K562 (cell line): Measurements from ENCODE around the gene SLC35A2. TPM values are rescaled to one million over a fixed set of nuclear protein-coding genes. Genes with fewer than 3 reads are reported as not detected.

Source experiments
- DPF2 ChIP-seq: fragments of 450-650 bp; IDR thresholded peaks from 2 replicates; pipeline ENCODE4 v1.6.1; 2016
- FOXA3 ChIP-seq, 2 experiments: fragments of 450-650 bp in 1 of 2; sonication (generic) in 1 of 2; formaldehyde crosslinking; IDR thresholded peaks in 1 of 2; conservative IDR thresholded peaks in 1 of 2; 2 replicates each; pipeline versions ENCODE4 v1.4.0 to v1.8.0; 2020 to 2022; ENCODE audit warnings: mild to moderate bottlenecking in 2 of 2, missing genetic modification reagents in 1 of 2
- HES1 ChIP-seq: fragments of 450-650 bp; IDR thresholded peaks from 2 replicates; pipeline ENCODE4 v1.6.1; 2016; ENCODE audit warnings: low read depth, mild to moderate bottlenecking, moderate library complexity
- HSF4 ChIP-seq: fragments of 250-450 bp; sonication (Bioruptor Pico); IDR thresholded peaks from 2 replicates; pipeline ENCODE4 v2.1.2; 2022; ENCODE audit warnings: mild to moderate bottlenecking, moderate library complexity, borderline replicate concordance
- JUND ChIP-seq, 2 experiments: IDR thresholded peaks; 2 replicates in 1 of 2; 3 replicates in 1 of 2; pipeline ENCODE4 v1.6.1; 2011; ENCODE audit warnings: borderline replicate concordance in 2 of 2, low read depth in 2 of 2, low read length in 2 of 2, improper control_type of control experiment in 1 of 2, missing biosample characterization in 1 of 2, missing genetic modification characterization in 1 of 2, missing genetic modification reagents in 1 of 2
- NCOR1 ChIP-seq: fragments of 450-650 bp; IDR thresholded peaks from 2 replicates; pipeline ENCODE4 v1.6.1; 2016; ENCODE audit warnings: mild to moderate bottlenecking, moderate library complexity
- NFIC ChIP-seq: fragments of 450-650 bp; IDR thresholded peaks from 2 replicates; pipeline ENCODE4 v1.6.1; 2017; ENCODE audit warnings: mild to moderate bottlenecking, inconsistent platforms
- POLR2B ChIP-seq: fragments of 450-650 bp; IDR thresholded peaks from 2 replicates; pipeline ENCODE4 v1.6.1; 2018; ENCODE audit warnings: low read depth; ENCODE audit not compliant: partially characterized antibody
- REST ChIP-seq, 2 experiments: fragments of 450-650 bp; formaldehyde crosslinking in 1 of 2; IDR thresholded peaks; 2 replicates each; pipeline versions ENCODE4 v1.4.0 to v1.6.1; 2014 to 2020; ENCODE audit warnings: mild to moderate bottlenecking in 2 of 2, borderline replicate concordance in 1 of 2, low read depth in 1 of 2
- SOX6 ChIP-seq: fragments of 450-650 bp; IDR thresholded peaks from 2 replicates; pipeline ENCODE4 v1.6.1; 2014; ENCODE audit warnings: mild to moderate bottlenecking
- TCF3 ChIP-seq: sonication (generic); formaldehyde crosslinking; IDR thresholded peaks from 2 replicates; pipeline ENCODE4 v1.4.0; 2020; ENCODE audit warnings: mild to moderate bottlenecking, missing genetic modification reagents
- TSC22D4 ChIP-seq: fragments of 450-650 bp; IDR thresholded peaks from 2 replicates; pipeline ENCODE4 v1.6.1; 2016; ENCODE audit warnings: missing genetic modification characterization, missing biosample characterization, control low read depth
- ZNF280B ChIP-seq: fragments of 250-450 bp; sonication (Bioruptor Pico); IDR thresholded peaks from 2 replicates; pipeline ENCODE4 v1.5.1; 2021; ENCODE audit warnings: mild to moderate bottlenecking
- polyA plus RNA-seq, 8 experiments: library from polyadenylated mRNA; depleted of rRNA in 4 of 8; stranded (reverse) in 5 of 8; unstranded in 3 of 8; fragments of >200 nt; fragmentation: Nextera tagmentation in 2 of 8; fragmentation: Illumina TruSeq in 1 of 8; extraction: Ambion mirVana in 2 of 8; extraction: Trizol in 1 of 8; gene quantifications; 2 replicates each; pipeline versions ENCODE4 v1.2.1 to v1.2.3, GENCODE V29; 2011 to 2014; ENCODE audit warnings: inconsistent platforms in 1 of 8, missing spikeins in 1 of 8
- total RNA-seq, 7 experiments: library from RNA; depleted of rRNA in 6 of 7; stranded (reverse); fragments of >200 nt in 6 of 7; fragmentation: Illumina TruSeq in 2 of 7; extraction: Trizol in 2 of 7; gene quantifications; 2 replicates each; pipeline versions ENCODE4 v1.2.1 to v1.2.3, GENCODE V29; 2011 to 2021; ENCODE audit warnings: low replicate concordance in 1 of 7
- TF ChIP-seq, protein P1 (sequence below): fragments of 450-650 bp; IDR thresholded peaks from one replicate; pipeline ENCODE4 v1.6.1; 2018; ENCODE audit warnings: mild to moderate bottlenecking, moderate library complexity; ENCODE audit not compliant: partially characterized antibody

Gene SLC35A2
- total and polyA plus RNA-seq, 9 of the 15 experiments (the other 6 are each of a cell fraction or from before 2014, with no cell fraction given) = 3.3 to 38.9 (median 20.0) TPM

GRCh38 chrX:48864210-48864609 lies 47.2 kb downstream of the SLC35A2 start (continued):
- TF ChIP-seq REST (IDR thresholded peaks at IDR 0.05; ENCODE audit: borderline replicate concordance) (peak; percentile 66), REST (CRISPR knock-in tag; IDR thresholded peaks at IDR 0.05; ENCODE audit: low read depth) (no peak), TCF3 (CRISPR knock-in tag) (peak; percentile 39), TSC22D4 (tag) (no peak), JUND (IDR thresholded peaks at IDR 0.05; ENCODE audit: borderline replicate concordance, low read depth, low read length) (peak; percentile 18; the same call in 1 of the 2 replicates), JUND (tag; IDR thresholded peaks at IDR 0.05; ENCODE audit: borderline replicate concordance, low read depth, low read length) (peak; percentile 49; the same call in 1 of the 3 replicates), HSF4 (CRISPR knock-in tag) (no peak), POLR2B (no peak), NCOR1 (peak; percentile 44; the same call in 1 of the 2 replicates), NFIC (peak; percentile 84), FOXA3 (CRISPR knock-in tag; conservative IDR thresholded peaks at IDR 0.05 in 1 of 2, IDR thresholded peaks at IDR 0.05 in 1 of 2) (no peak), HES1 (peak; percentile 87), DPF2 (peak; percentile 65), ZNF280B (CRISPR knock-in tag) (no peak), SOX6 (peak; percentile 70; the same call in 1 of the 2 replicates)
- TF ChIP-seq, protein P1, sequence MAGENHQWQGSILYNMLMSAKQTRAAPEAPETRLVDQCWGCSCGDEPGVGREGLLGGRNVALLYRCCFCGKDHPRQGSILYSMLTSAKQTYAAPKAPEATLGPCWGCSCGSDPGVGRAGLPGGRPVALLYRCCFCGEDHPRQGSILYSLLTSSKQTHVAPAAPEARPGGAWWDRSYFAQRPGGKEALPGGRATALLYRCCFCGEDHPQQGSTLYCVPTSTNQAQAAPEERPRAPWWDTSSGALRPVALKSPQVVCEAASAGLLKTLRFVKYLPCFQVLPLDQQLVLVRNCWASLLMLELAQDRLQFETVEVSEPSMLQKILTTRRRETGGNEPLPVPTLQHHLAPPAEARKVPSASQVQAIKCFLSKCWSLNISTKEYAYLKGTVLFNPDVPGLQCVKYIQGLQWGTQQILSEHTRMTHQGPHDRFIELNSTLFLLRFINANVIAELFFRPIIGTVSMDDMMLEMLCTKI = no peak
